ENCODE results near the gene EDIL3.

The EDIL3 gene

GRCh38 chr5:83967417-83967816, 417.3 kb downstream of the EDIL3 start:
- no peak for DNase-seq (ENCODE audit: low read depth in 2 of 2)

DNA sequence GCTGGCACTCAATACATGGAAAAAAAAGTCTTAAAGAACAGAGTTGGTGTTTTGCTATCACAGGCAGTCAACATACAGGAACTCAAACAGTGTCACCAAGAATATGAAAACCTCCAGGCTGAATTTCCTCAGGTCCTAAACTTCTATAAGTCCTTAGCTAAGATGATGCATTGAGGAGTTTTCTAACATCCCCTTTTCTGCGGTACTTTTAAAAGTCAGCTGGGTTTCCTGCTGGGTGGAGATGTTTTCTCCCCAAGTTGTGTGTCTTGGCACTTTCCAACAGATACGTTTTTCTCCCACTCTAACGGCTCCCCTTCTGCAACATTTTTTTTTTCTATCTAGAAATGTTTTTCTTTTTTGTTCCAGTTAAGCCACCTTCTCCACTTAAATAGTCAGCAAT, 419.2 kb downstream of the EDIL3 start:
- no peak for DNase-seq (ENCODE audit: low read depth in 2 of 2)

DNA sequence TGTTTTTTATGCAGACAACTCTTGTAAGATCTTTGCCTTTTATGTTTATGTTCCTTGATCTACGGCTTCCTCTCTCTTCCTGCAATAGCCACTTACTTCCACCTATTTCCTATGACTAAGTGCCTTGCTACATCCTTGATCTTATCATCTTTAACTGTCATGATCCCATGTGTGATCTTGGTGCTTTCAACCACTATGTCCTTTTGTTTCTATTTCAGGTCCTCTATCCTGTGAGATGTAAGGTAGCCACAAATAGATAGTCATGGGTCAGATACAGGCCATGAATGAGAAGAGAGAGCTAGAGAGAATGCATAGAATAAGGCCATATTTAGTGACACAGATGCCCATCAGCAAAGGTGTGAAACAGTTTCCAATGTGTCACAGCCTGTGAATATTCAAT, 420.4 kb downstream of the EDIL3 start:
- DNase-seq (ENCODE audit: low read depth in 2 of 2), result no peak

- no peak for DNase-seq (ENCODE audit: low read depth in 2 of 2)
Observed at GRCh38 chr5:83957188-83957587, 427.5 kb downstream of the EDIL3 start.

DNA sequence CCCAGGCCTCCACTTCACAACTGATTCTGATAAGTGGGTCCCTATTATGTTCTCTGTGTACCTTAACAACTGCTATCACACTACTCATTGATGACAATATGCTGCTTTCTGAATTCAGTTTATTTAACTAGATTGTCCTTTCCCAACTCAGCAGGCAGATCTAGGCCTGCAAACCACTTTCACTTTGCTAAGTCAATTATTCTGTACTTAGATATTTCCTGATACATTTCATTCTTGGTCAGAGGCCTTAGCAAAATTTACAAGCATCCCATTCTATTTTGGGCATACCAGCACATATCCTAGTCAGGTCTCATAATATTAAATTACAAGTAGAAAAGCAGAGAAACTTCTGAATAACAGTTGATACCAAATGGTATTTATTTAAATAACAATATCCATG, 428.3 kb downstream of the EDIL3 start:
- DNase-seq (ENCODE audit: low read depth in 2 of 2), result no peak

- DNase-seq (ENCODE audit: low read depth in 2 of 2), result peak in 1 of 2 experiments; percentile 14
Observed at GRCh38 chr5:83955916-83956315, 428.8 kb downstream of the EDIL3 start.

GRCh38 chr5:83947763-83948162, 436.9 kb downstream of the EDIL3 start:
- DNase-seq (ENCODE audit: low read depth in 2 of 2), result peak in 1 of 2 experiments; percentile 9

GRCh38 chr5:83946516-83946915, 438.2 kb downstream of the EDIL3 start:
- no peak for DNase-seq (ENCODE audit: low read depth in 2 of 2)

- no peak for DNase-seq (ENCODE audit: low read depth in 2 of 2)
Observed at GRCh38 chr5:83942155-83942554, 442.5 kb downstream of the EDIL3 start.

DNA sequence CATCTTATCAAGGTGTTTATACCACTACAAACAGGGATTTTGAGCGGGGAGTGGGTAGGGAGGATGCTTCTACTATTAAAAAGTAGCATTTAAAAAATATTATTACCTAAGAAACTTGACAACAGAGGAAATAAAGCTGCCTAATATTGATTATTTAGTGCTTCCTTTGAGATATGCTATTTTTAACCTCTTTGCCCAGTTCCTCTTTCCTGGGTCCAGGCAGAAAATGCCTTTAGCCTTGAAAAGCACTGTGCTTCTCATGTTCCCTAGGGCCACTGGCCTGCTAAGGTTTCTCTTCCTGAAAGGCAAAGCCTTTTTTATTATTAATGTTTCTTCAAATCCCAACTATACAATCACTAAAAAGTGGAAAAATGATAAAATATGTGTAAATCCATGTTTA, 446.8 kb downstream of the EDIL3 start:
- no peak for DNase-seq (ENCODE audit: low read depth in 2 of 2)

GRCh38 chr5:83931969-83932368, 452.7 kb downstream of the EDIL3 start:
- DNase-seq (ENCODE audit: low read depth in 2 of 2), result no peak

DNA sequence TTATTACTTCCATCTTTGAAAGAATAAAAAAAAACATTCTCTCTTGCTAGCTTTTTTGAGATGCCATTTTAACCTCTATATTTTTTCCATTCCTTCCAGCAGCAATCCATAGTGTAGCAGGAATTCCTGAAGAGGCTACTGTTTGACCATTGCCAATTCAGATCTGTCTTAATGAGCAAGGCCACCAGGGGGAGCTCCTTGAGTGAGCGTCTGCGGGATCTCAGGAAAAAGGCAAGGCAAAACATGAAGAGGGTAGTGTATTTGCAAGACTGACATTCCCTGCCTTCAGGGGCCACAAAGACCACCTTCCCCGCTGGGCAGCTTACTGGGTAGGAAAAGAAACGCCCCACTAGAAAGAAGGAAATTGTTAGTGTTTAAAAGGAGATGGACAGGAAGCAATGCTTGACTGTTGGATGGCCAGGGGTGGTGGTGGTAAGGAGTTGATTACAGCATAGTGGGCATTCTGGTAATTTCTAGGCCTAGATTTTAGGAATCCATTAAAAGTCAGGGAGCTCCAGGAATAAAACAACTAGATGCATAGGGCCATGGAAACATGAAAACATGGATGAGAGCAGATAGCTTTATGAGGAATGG, 457.4 kb downstream of the EDIL3 start:
- DNase-seq (ENCODE audit: low read depth in 2 of 2), result peak; percentile 50 to 58

DNA sequence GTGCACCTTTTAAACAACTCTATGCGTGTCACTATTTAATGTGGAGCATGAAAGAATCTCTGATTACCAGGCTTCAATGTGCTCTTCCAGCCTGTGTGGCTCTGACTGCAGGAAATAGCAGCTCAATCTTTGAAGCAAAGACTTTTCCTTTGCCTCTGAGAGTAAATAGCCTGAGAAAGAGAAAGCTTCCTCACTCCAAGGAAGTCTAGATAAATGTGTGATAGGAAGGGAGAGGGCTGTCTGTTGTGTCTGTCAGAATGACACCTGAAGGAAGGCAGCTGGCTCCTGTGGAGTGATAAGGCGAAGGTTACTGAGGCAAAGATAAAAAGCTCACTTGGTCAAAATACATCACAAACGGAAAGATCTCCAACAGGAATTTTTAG, 458.7 kb downstream of the EDIL3 start:
- DNase-seq (ENCODE audit: low read depth in 2 of 2), result no peak

GRCh38 chr5:83925321-83925954, 459.2 kb downstream of the EDIL3 start:
- peak; percentile 95 to 96 for DNase-seq (ENCODE audit: low read depth in 2 of 2)

GRCh38 chr5:83924891-83925290, 459.8 kb downstream of the EDIL3 start:
- DNase-seq (ENCODE audit: low read depth in 2 of 2), result no peak

DNA sequence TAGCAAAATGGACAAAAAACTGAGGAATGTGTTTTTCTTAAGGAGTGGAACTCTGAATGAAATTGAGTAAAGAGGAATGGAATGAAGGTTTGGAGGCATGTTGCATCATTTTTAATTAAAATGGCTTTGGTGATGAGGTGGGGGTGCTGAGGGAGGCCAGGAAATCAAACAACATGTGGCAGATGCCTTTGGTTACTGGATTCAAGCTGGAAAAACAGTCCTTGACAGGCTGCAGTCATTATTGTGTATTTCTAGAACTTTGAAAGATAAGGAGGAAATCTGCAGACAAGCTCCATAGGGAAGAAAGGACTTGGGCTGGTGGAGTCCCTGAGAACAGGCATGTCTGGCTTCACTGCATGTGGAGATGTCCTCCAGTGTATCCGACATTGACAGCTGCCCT, 460.5 kb downstream of the EDIL3 start:
- DNase-seq (ENCODE audit: low read depth in 2 of 2), result peak; percentile 85 to 86

DNA sequence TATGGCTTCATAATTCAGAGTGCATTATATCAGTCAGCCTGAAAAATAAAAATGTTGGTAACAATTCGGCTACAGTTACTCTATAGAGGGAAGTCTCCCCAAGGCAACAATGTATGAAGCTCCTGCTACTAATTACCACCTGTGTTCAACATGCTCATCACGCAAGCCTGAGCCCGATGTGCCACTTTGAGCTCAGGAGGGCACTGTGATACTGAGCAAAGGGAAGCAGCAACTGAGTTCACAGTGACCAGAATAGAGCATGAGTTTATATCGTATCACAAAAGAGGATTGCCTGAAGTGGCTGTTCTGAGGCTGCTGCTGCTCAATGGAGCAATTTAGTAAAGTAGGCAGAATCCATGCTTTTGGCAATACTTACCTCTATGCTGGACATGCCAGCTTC, 462.0 kb downstream of the EDIL3 start:
- DNase-seq (ENCODE audit: low read depth in 2 of 2), result no peak

DNA sequence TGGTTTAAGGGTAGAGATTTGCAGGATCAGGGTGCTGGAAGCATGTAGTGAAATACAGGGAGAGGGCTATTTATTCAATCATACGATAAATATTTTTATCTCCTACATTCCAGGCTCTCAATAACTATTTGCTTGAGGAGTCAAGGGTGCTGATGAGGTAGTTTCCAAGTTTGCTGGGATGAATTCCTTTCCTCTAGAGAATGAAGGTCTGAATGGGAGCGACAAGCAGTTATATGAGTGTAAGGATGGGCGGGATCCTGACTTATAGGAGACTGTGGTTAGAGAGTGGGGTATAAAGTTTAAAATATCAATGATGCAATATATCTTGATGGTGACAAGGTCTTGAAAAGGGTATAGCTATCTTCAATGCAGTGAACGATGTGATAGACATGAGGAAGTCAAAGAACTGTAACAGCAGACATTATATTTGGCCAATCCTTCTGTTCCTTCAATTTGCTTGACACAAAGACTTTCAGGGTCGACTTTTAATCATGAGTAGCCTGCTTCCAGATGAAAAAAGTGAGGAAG, 462.9 kb downstream of the EDIL3 start:
- no peak for DNase-seq (ENCODE audit: low read depth in 2 of 2)

- DNase-seq (ENCODE audit: low read depth in 2 of 2), result no peak
Observed at GRCh38 chr5:83919071-83920041, 465.3 kb downstream of the EDIL3 start.

- no peak for DNase-seq (ENCODE audit: low read depth in 2 of 2)
Observed at GRCh38 chr5:83917261-83917908, 467.3 kb downstream of the EDIL3 start.

GRCh38 chr5:83914662-83915418, 469.8 kb downstream of the EDIL3 start:
- no peak for DNase-seq (ENCODE audit: low read depth in 2 of 2)
